ENCODE measurements around the gene EZH1. TPM values are rescaled to one million over a fixed set of nuclear protein-coding genes. Genes with fewer than 3 reads are reported as not detected.

The EZH1 gene
- total RNA-seq, 1 donor from 2014 or later, result 32.2 TPM

- Mint-ChIP-seq H3K4me1 (ENCODE audit: low read depth, unreplicated experiment) (peaks cover 3% of the 10 kb centered on the region), H3K27ac (ENCODE audit: unreplicated experiment) (no peak overlapping the region), H3K9me3 (ENCODE audit: unreplicated experiment) (no peaks in the 10 kb centered on the region), H3K4me3 (ENCODE audit: unreplicated experiment) (no peak overlapping the region), H3K27me3 (ENCODE audit: unreplicated experiment) (no peaks in the 10 kb centered on the region), H3K36me3 (ENCODE audit: unreplicated experiment) (no peaks in the 10 kb centered on the region)
- TF ChIP-seq CTCF (IDR thresholded peaks at IDR 0.05; ENCODE audit: partially characterized antibody, unreplicated experiment), result no peak
- DNase-seq, result no peak
Measured at GRCh38 chr17:42723636-42724035, 21.2 kb downstream of the EZH1 start.

GRCh38 chr17:42720996-42721583 lies 23.8 kb downstream of the EZH1 start:
- no peaks in the 10 kb centered on the region for H3K36me3 Mint-ChIP-seq (ENCODE audit: unreplicated experiment)
- no peak for DNase-seq

GRCh38 chr17:42709561-42709960 lies 35.3 kb downstream of the EZH1 start:
- Mint-ChIP-seq H3K9me3 (ENCODE audit: unreplicated experiment) (peaks cover 11% of the 10 kb centered on the region), H3K36me3 (ENCODE audit: unreplicated experiment) (no peaks in the 10 kb centered on the region), H3K27ac (ENCODE audit: unreplicated experiment) (peak overlapping the region; percentile 98), H3K4me1 (ENCODE audit: low read depth, unreplicated experiment) (peaks cover 26% of the 10 kb centered on the region), H3K27me3 (ENCODE audit: unreplicated experiment) (peaks cover 7% of the 10 kb centered on the region), H3K4me3 (ENCODE audit: unreplicated experiment) (peak overlapping the region; percentile 94)
- peak; percentile 79 for DNase-seq
- TF ChIP-seq CTCF (IDR thresholded peaks at IDR 0.05; ENCODE audit: partially characterized antibody, unreplicated experiment), result no peak

More at GRCh38 chr17:42720996-42721583, 23.8 kb downstream of the EZH1 start:
- no peak overlapping the region for H3K4me3 Mint-ChIP-seq (ENCODE audit: unreplicated experiment)
- H3K27me3 Mint-ChIP-seq (ENCODE audit: unreplicated experiment), result no peaks in the 10 kb centered on the region
- peaks cover 6% of the 10 kb centered on the region for H3K4me1 Mint-ChIP-seq (ENCODE audit: low read depth, unreplicated experiment)
- no peaks in the 10 kb centered on the region for H3K9me3 Mint-ChIP-seq (ENCODE audit: unreplicated experiment)
- peak; percentile 73 for TF ChIP-seq CTCF (IDR thresholded peaks at IDR 0.05; ENCODE audit: partially characterized antibody, unreplicated experiment)
- H3K27ac Mint-ChIP-seq (ENCODE audit: unreplicated experiment), result no peak overlapping the region

GRCh38 chr17:42708588-42708987 lies 36.3 kb downstream of the EZH1 start:
- TF ChIP-seq CTCF (IDR thresholded peaks at IDR 0.05; ENCODE audit: partially characterized antibody, unreplicated experiment), result no peak
- H3K4me1 Mint-ChIP-seq (ENCODE audit: low read depth, unreplicated experiment), result peaks cover 22% of the 10 kb centered on the region
- peak overlapping the region; percentile 98 for H3K27ac Mint-ChIP-seq (ENCODE audit: unreplicated experiment)
- H3K4me3 Mint-ChIP-seq (ENCODE audit: unreplicated experiment), result peak overlapping the region; percentile 94
- H3K9me3 Mint-ChIP-seq (ENCODE audit: unreplicated experiment), result peaks cover 11% of the 10 kb centered on the region
- DNase-seq, result no peak
- peaks cover 7% of the 10 kb centered on the region for H3K27me3 Mint-ChIP-seq (ENCODE audit: unreplicated experiment)
- no peaks in the 10 kb centered on the region for H3K36me3 Mint-ChIP-seq (ENCODE audit: unreplicated experiment)

- Mint-ChIP-seq H3K36me3 (ENCODE audit: unreplicated experiment) (no peaks in the 10 kb centered on the region), H3K27me3 (ENCODE audit: unreplicated experiment) (peaks cover 7% of the 10 kb centered on the region), H3K4me3 (ENCODE audit: unreplicated experiment) (no peak overlapping the region), H3K27ac (ENCODE audit: unreplicated experiment) (no peak overlapping the region), H3K4me1 (ENCODE audit: low read depth, unreplicated experiment) (peaks cover 12% of the 10 kb centered on the region), H3K9me3 (ENCODE audit: unreplicated experiment) (peaks cover 11% of the 10 kb centered on the region)
- no peak for TF ChIP-seq CTCF (IDR thresholded peaks at IDR 0.05; ENCODE audit: partially characterized antibody, unreplicated experiment)
- DNase-seq, result no peak
Measured at GRCh38 chr17:42706732-42707131, 38.1 kb downstream of the EZH1 start.

Measured in glutamatergic neuron (in vitro differentiated cells).